ENCODE measurements around the gene CPLX4.

Gene CPLX4

GRCh38 chr18:59308248-59308937 is 10.1 kb downstream of the CPLX4 start:
- DNase-seq (ENCODE audit: low read depth, low spot score): peak; percentile 37

DNA sequence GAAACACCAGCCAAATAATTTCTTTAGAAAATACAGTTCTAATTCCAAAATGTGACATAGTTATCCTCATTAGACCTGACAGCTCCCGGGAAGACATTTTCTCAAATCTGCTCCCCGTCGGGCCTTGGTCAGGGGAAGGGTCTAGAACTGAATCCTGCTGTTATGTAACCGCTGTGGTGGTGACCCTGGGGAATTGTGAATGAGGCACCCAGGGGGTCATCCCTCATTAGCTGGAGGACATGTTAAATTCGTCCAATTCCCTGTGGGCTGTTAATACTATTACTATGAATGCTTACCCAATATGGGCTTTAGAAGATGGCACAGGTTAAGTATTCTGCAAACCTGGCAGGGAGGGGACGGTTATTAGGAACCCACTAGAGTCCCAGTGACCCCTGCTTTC is 11.8 kb downstream of the CPLX4 start:
- no peak for DNase-seq (ENCODE audit: low read depth, low spot score)

GRCh38 chr18:59305295-59305694 is 13.2 kb downstream of the CPLX4 start:
- no peak for DNase-seq (ENCODE audit: low read depth, low spot score)

DNA sequence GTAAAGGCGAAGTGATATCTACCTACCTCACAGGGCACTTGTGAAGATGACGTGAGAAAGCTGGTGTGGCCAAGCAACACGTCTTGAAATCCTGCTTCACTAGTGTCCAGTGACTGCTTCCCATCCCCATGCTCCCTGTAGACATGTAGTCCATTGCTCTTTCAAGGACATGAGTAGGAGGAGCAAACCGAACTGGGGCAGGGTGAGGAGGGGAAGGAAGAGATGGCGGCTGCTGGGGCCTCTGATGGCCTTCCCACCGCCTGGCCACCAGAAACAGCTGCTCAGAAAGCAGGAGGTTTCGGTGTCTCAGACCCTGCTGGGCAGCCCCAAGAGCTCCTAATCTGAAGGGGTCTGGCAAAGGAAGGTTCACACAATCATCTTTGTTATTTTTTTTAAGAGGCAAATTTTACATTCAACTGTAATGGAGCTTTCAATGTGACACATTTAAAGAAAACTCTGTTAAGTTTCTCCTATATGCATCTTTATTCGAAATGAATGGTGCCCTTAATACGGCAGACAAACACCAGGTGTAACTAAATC is 14.7 kb downstream of the CPLX4 start:
- no peak for DNase-seq (ENCODE audit: low read depth, low spot score)

- DNase-seq (ENCODE audit: low read depth, low spot score): no peak
Measured at GRCh38 chr18:59303006-59303405, 15.4 kb downstream of the CPLX4 start.

GRCh38 chr18:59301929-59302328 is 16.5 kb downstream of the CPLX4 start:
- no peak for DNase-seq (ENCODE audit: low read depth, low spot score)

DNA sequence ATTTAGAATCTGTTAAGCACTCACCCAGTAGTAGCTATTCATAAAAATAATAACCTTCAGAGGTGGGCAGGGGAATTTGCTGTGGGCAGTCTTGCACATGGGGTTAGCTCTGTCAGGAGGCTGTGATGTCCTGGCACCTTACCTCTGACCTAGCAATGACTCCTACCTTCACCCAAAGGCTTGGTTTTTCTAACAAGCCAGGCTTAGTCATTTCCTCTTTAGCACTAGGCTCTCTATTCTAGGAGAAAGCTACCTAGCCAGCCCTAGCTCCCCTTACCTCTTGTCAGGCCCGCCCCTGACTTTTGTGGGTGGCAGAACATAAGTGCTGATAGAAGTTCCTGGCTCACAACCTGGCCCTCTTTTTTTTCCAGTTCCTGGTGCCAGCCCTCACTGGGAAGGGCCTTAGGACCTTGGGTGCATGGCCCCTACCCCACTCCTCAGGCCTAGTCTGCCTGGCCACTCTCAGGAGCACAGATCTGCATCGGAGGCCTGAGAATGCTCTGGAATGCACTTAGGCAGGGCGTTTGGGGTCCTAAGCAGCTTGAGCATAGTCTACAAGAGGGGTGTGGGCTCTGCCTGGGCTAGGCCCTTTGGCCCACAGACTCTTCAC is 17.7 kb downstream of the CPLX4 start:
- DNase-seq (ENCODE audit: low read depth, low spot score): no peak

GRCh38 chr18:59298871-59299270 is 19.6 kb downstream of the CPLX4 start:
- DNase-seq (ENCODE audit: low read depth, low spot score): no peak

- no peak for DNase-seq (ENCODE audit: low read depth, low spot score)
Measured at GRCh38 chr18:59293317-59293716, 25.1 kb downstream of the CPLX4 start.

GRCh38 chr18:59286341-59286740 is 32.1 kb downstream of the CPLX4 start:
- no peak for DNase-seq (ENCODE audit: low read depth, low spot score)

DNA sequence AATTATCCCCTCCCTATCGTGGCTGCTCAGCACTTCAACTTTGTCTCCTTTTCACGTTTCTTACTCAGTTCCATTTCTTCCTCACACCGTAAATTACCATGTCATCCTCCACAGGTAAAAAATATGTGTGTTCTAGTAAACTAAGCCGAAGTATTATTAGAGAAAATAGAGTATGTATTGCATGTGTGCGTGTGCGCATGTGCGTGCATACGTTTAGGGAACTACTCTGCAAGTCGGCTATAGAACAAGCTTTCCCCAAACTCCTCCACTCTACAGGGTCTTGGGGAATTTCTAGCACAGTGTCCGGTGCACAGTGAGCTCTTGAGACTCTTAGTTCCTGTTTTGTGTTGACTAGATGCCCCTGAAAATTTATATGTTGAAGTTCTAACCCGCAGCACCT is 36.1 kb downstream of the CPLX4 start:
- DNase-seq (ENCODE audit: low read depth, low spot score): no peak

DNA sequence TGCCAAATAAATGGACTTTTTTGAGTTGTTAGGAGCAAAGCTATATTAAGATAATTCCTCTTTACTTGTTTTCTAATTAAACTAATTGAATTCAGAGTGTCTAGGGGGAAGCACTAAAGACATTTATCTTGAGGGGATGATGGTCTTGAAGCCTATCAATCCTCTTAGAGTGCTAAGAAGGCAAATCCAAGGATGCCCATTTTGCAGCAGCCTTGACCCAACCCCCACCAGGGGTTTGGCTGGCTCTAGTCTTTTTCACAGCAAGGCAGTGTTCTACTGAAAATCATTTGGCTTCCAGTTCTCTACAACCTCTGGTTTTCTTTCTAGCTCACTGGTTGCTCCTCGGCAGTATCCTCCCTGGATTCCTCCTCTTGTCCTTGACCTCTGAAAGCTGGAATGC is 38.7 kb downstream of the CPLX4 start:
- no peak for DNase-seq (ENCODE audit: low read depth, low spot score)

DNA sequence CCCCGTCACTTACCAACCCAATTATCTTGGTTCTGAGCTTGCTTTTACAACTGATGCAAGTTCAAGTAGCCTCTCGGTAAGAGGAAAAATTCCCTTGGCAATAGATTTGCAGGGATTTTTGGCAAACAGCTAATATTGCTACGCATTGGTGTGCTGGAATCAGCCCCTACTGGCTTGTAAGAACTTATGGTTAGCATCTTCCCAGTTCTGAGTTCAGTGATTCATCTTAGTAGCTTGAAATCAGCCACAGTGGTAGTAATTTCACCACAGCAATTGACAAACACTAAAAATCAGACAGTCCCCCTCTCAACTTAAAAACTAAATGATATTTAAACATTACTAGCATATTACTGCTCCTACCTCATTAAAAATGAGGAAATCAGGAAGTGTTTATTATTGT is 39.3 kb downstream of the CPLX4 start:
- no peak for DNase-seq (ENCODE audit: low read depth, low spot score)

- no peak for DNase-seq (ENCODE audit: low read depth, low spot score)
Measured at GRCh38 chr18:59278793-59279192, 39.7 kb downstream of the CPLX4 start.

- DNase-seq (ENCODE audit: low read depth, low spot score): no peak
Measured at GRCh38 chr18:59276047-59276446, 42.4 kb downstream of the CPLX4 start.

DNA sequence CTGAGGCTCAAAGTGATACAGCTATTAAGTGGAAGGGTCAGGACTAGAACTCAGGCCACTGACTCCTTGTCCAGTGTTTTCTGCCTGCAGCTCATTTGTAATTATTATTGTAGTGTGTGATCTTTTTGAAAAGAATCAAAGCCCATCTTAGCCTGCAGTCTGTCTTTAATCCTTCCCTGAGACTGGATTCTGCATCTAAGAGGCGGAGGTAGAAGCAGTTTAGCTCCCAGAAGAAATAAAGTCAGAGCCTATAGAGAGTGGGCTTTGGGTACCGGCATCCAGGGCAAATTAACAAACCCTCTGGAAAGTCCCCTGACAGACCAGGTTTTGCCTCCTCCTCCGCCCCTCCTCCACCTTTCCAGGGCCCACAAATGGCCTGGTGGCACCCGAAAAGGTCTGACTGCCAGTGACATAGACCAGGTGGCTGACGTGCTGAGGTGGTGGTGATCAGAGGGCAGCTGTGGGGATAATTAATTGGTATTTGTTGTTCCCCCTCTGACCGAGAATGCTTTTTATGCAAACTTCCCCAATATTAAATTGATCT is 43.0 kb downstream of the CPLX4 start:
- DNase-seq (ENCODE audit: low read depth, low spot score): no peak

GRCh38 chr18:59274533-59274928 is 43.9 kb downstream of the CPLX4 start:
- no peak for DNase-seq (ENCODE audit: low read depth, low spot score)

DNA sequence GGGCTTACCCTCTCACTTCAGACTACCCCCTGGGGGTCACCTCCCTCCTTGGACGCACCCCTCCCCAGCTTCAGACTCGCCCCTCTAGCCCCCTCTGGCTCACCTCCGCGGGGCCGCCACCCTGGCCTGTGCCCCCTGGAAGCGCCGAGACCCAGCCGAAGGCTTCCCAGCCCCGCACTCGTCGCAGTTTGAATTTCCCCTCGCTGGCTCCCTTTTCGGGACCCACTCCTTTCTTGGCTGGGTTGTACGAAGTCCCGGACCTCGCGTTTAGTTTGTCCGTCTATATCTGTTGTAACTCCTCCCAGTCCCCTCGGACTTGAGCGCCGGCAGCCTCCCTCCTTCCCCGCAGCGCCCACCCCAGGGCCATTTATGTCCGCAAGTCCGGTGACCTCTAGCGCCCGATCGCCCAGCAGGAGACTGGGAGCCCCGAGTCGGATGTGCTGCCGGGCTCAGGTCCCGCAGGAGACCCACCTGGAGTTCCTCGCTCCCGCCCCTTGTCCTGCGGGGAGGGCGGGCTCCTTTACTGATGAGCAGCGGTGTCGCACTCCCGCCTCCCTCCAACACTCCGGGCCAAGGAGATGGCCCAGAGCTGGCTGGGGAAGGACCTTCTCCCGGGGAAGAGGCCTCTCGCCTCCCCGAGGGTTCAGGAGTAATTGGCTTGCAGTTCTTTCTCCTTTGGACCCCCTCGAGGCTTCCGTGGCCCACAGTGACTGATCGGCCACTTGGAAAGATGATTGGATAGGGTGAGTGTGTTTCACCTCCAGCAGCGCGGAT is 44.5 kb downstream of the CPLX4 start:
- no peak for DNase-seq (ENCODE audit: low read depth, low spot score)

- DNase-seq (ENCODE audit: low read depth, low spot score): no peak
Measured at GRCh38 chr18:59272891-59273758, 45.3 kb downstream of the CPLX4 start, which contains the start of gene RAX. Gene RAX (minus strand): TSS chr18:59273454. CDS start chr18:59273206, 248 bp downstream.

DNA sequence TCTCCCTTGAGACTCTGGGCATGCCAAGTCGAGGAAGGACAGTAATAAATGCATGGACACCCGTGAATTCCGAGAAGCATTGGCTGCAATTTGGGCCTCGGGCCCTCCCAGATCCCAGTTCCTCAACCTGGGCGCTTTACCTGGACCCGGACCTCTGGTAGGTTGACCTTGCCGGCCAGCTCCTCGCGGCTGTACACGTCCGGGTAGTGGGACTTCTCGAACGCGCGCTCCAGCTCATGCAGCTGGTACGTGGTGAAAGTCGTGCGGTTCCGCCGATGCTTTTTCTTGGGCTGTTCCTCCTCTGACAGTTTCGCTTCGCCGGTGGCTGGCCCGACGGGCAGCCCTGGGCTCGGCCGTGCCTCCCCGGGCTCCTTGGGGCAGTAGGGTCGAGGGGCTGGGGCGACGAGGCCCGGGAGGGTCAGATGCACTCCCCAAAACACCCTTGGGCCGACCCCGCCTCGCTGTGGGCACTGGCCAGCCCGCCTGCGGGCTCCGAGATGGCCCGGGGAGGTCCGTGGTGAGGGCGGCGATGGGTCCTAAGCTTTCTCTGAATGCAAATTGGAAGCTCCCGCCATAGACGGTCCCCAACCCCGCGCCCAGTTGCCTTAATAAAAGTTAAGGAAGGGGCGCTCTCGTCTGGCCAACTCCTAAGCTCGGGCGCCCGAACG is 46.1 kb downstream of the CPLX4 start:
- no peak for DNase-seq (ENCODE audit: low read depth, low spot score)
